GM23248 (cell line): ENCODE measurements around the gene SEMA6C. TPM values are rescaled to one million over a fixed set of nuclear protein-coding genes. Genes with fewer than 3 reads are reported as not detected.

Experiments used
- DNase-seq: peaks from one replicate; pipeline ENCODE4 v3.0.0-alpha.2; 2015
- H2AFZ ChIP-seq: fragments of 200-600 bp; sonication (generic); 2 replicates; pipeline ENCODE4 v1.6.1; 2016; ENCODE audit warnings: antibody characterized with exemption
- H3F3A ChIP-seq: fragments of 200-600 bp; sonication (generic); 2 replicates; pipeline ENCODE4 v1.6.1; 2016; ENCODE audit warnings: mild to moderate bottlenecking, antibody characterized with exemption, mixed run types; ENCODE audit not compliant: insufficient read depth
- H3K27ac ChIP-seq: fragments of 200-600 bp; sonication (generic); 2 replicates; pipeline ENCODE4 v1.5.1; 2016; ENCODE audit warnings: mild to moderate bottlenecking
- H3K27me3 ChIP-seq: fragments of 200-600 bp; sonication (generic); replicated peaks from 2 replicates; pipeline ENCODE4 v1.6.1; 2016; ENCODE audit warnings: mild to moderate bottlenecking; ENCODE audit not compliant: insufficient read depth
- H3K36me3 ChIP-seq: fragments of 200-600 bp; sonication (generic); 2 replicates; pipeline ENCODE4 v1.6.1; 2016; ENCODE audit warnings: low read depth, mild to moderate bottlenecking
- H3K4me1 ChIP-seq: fragments of 200-600 bp; sonication (generic); 2 replicates; pipeline ENCODE4 v1.6.1; 2016; ENCODE audit warnings: mild to moderate bottlenecking; ENCODE audit not compliant: insufficient read depth
- H3K4me2 ChIP-seq: fragments of 200-600 bp; sonication (generic); one replicate; pipeline ENCODE4 v1.6.1; 2016; ENCODE audit warnings: mild to moderate bottlenecking; ENCODE audit not compliant: unreplicated experiment
- H3K4me3 ChIP-seq: fragments of 200-600 bp; sonication (generic); 2 replicates; pipeline ENCODE4 v1.5.1; 2016; ENCODE audit warnings: mild to moderate bottlenecking
- H3K79me2 ChIP-seq: fragments of 200-600 bp; sonication (generic); 2 replicates; pipeline ENCODE4 v1.6.1; 2016; ENCODE audit warnings: mild to moderate bottlenecking; ENCODE audit not compliant: insufficient read depth
- H3K9ac ChIP-seq: fragments of 200-600 bp; sonication (generic); 2 replicates; pipeline ENCODE4 v1.6.1; 2016; ENCODE audit warnings: mild to moderate bottlenecking
- H3K9me2 ChIP-seq: fragments of 200-600 bp; sonication (generic); 2 replicates; pipeline ENCODE4 v1.6.1; 2016; ENCODE audit warnings: mixed run types, mild to moderate bottlenecking, moderate library complexity; ENCODE audit not compliant: insufficient read depth
- H3K9me3 ChIP-seq: fragments of 200-600 bp; sonication (generic); one replicate; pipeline ENCODE4 v1.6.1; 2017; ENCODE audit warnings: low read depth
- H4K20me1 ChIP-seq: fragments of 200-600 bp; sonication (generic); 2 replicates; pipeline ENCODE4 v1.6.0; 2016; ENCODE audit not compliant: insufficient read depth
- EZH2 ChIP-seq: fragments of 200-600 bp; sonication (generic); IDR thresholded peaks from 2 replicates; pipeline ENCODE4 v1.6.1; 2018; ENCODE audit warnings: antibody characterized with exemption, mild to moderate bottlenecking; ENCODE audit not compliant: insufficient read depth, poor library complexity, severe bottlenecking
- EZH2phosphoT487 ChIP-seq: fragments of 200-600 bp; sonication (generic); IDR thresholded peaks from 2 replicates; pipeline ENCODE4 v1.6.1; 2018; ENCODE audit warnings: antibody characterized with exemption, moderate library complexity, mild to moderate bottlenecking, low read depth; ENCODE audit not compliant: insufficient read depth
- WGBS, 2 experiments: methylation state at CpG; one replicate each; pipeline ENCODE4 v1.1.6; 2015 to 2017; ENCODE audit warnings: low lambda C conversion rate in 2 of 2, low coverage in 1 of 2; ENCODE audit errors: missing lambda C conversion rate in 2 of 2; 5-methylcytosine and 5-hydroxymethylcytosine counted together
- in situ Hi-C: fragments of 300-500 bp; cut with MboI; formaldehyde crosslinking; loops from 2 replicates; pipeline ENCODE4 v1.15.0; 2020
- polyA plus RNA-seq: library from polyadenylated mRNA; unstranded; fragments of >200 nt; fragmentation: Nextera tagmentation; extraction: Ambion mirVana; gene quantifications from 2 replicates; pipeline ENCODE4 v1.2.1, GENCODE V29; 2016
- total RNA-seq: library from RNA; depleted of rRNA; stranded (reverse); fragments of >200 nt; shearing (Covaris generic); gene quantifications from 2 replicates; pipeline ENCODE4 v1.2.3, GENCODE V29; 2014

Gene SEMA6C
- total and polyA plus RNA-seq, 2 experiments from 2014 or later, result 1.1 to 3.8 TPM

- no peaks in the 10 kb centered on the region for H4K20me1 ChIP-seq
- peaks cover 14% of the 10 kb centered on the region; the same call in 1 of the 2 replicates for H3F3A ChIP-seq
- H3K9me3 ChIP-seq, result no peaks in the 10 kb centered on the region
- in situ Hi-C loops, result no loop called here
- no peaks in the 10 kb centered on the region for H3K9me2 ChIP-seq
- peak within 1 kb of the TSS; percentile 81 for H3K27ac ChIP-seq
- peak within 1 kb of the TSS; percentile 92 for H3K4me2 ChIP-seq
- H2AFZ ChIP-seq, result peak within 1 kb of the TSS; percentile 95
- peak; percentile 99 for DNase-seq
- peak within 1 kb of the TSS; percentile 90 for H3K4me3 ChIP-seq
- WGBS, 2 experiments, result 1% methylated on average over 37 to 38 of the region's 38 CpGs
- H3K4me1 ChIP-seq, result peaks cover 20% of the 10 kb centered on the region
- no peaks in the 10 kb centered on the region for H3K27me3 ChIP-seq
- TF ChIP-seq EZH2 (no peak), EZH2phosphoT487 (no peak)
- H3K79me2 ChIP-seq, result peaks cover 57% of the 10 kb centered on the region
- peak within 1 kb of the TSS; percentile 93 for H3K9ac ChIP-seq
- peaks cover 14% of the 10 kb centered on the region; the same call in 1 of the 2 replicates for H3K36me3 ChIP-seq
Measured at GRCh38 chr1:151165738-151166504, 19.5 kb upstream of the SEMA6C start, which contains the start of the genes LYSMD1 and SCNM1. Gene LYSMD1, minus strand, starts transcription at chr1:151165902. Its CDS starts 644 bp downstream, at chr1:151165258. Gene SCNM1, plus strand, starts transcription at chr1:151166144. Its CDS starts 9 bp downstream, at chr1:151166153.

- peak overlapping the region; percentile 61 for H3K27ac ChIP-seq
- H3K79me2 ChIP-seq, result peaks cover 57% of the 10 kb centered on the region
- H4K20me1 ChIP-seq, result no peaks in the 10 kb centered on the region
- H3K4me3 ChIP-seq, result peak overlapping the region; percentile 90
- WGBS, 2 experiments, result 1 to 2% methylated on average over 13 to 15 of the region's 15 CpGs
- H3K4me1 ChIP-seq, result peaks cover 20% of the 10 kb centered on the region
- H3K36me3 ChIP-seq, result peaks cover 16% of the 10 kb centered on the region; the same call in 1 of the 2 replicates
- in situ Hi-C loops, result no loop called here
- no peaks in the 10 kb centered on the region for H3K9me3 ChIP-seq
- no peak for TF ChIP-seq EZH2phosphoT487
- no peak for TF ChIP-seq EZH2
- peak overlapping the region; percentile 93 for H3K9ac ChIP-seq
- peak overlapping the region; percentile 92 for H3K4me2 ChIP-seq
- peak; percentile 74 for DNase-seq
- H3K9me2 ChIP-seq, result no peaks in the 10 kb centered on the region
- H3K27me3 ChIP-seq, result no peaks in the 10 kb centered on the region
- peaks cover 14% of the 10 kb centered on the region; the same call in 1 of the 2 replicates for H3F3A ChIP-seq
- H2AFZ ChIP-seq, result peak overlapping the region; percentile 95
Measured at GRCh38 chr1:151165281-151165737, 18.9 kb upstream of the SEMA6C start.

DNA sequence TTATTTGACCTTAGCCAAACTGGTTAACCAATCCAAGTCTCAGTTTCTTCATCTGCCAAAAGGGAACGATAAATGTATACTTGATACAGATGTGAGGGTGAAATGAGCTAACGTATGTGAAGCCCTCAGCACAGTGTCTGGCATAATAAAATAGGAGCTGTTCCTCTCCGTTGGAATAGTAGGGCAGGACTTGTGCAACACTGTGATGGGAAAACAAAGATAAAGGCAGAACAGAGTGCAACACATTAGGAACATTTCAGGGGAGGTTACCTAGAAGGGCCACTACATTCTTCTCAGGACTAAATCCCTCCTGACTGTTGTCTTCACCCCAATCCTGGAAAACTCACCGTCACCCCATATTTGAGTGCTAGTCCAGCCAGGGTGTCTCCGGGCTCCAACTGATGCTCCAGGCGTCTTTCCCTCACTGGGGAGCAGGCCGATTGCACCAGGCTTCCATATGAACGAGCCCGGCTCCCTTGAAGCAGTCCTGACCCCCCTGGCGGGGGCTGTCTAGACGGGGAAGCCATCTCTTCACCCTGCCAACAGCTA, 18.4 kb upstream of the SEMA6C start:
- peaks cover 14% of the 10 kb centered on the region; the same call in 1 of the 2 replicates for H3F3A ChIP-seq
- 2 to 4% methylated on average over 11 of the region's 11 CpGs for WGBS, 2 experiments
- TF ChIP-seq EZH2 (no peak), EZH2phosphoT487 (no peak)
- H4K20me1 ChIP-seq, result no peaks in the 10 kb centered on the region
- H3K4me1 ChIP-seq, result peaks cover 20% of the 10 kb centered on the region
- H2AFZ ChIP-seq, result peak overlapping the region; percentile 95
- H3K9ac ChIP-seq, result peak overlapping the region; percentile 93
- peak overlapping the region; percentile 90 for H3K4me3 ChIP-seq
- peaks cover 18% of the 10 kb centered on the region; the same call in 1 of the 2 replicates for H3K36me3 ChIP-seq
- no peaks in the 10 kb centered on the region for H3K9me3 ChIP-seq
- H3K79me2 ChIP-seq, result peaks cover 57% of the 10 kb centered on the region
- H3K27me3 ChIP-seq, result no peaks in the 10 kb centered on the region
- in situ Hi-C loops, result no loop called here
- H3K9me2 ChIP-seq, result no peaks in the 10 kb centered on the region
- peak; percentile 48 for DNase-seq
- peak overlapping the region; percentile 61 for H3K27ac ChIP-seq
- H3K4me2 ChIP-seq, result peak overlapping the region; percentile 92

DNA sequence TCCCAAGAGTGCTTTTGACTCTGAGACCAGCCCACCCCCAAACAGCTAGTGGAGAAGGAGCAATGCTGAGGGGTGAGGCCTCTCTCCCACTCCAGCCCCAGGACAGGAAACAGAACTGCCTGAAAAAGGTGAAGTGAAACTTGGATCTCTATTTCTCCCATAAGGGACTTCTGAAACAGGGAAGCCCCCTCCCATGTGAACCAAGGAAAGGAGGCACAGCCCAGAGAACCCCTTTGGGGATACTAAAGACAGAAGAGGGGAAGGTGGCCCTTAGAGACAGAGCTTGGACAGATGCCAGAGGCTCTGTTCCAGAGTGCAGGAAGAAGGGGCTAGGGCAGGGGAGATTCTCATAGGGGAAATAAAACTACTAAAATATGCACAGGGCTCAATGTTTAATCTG, 12.9 kb upstream of the SEMA6C start:
- Histone ChIP-seq H3K27ac (no peak overlapping the region), H3K9me3 (no peaks in the 10 kb centered on the region), H3K27me3 (no peaks in the 10 kb centered on the region), H2AFZ (no peak overlapping the region), H3F3A (0 out of 2 replicates have a peak, but pooled peaks cover 5% of the 10 kb centered on the region), H3K9ac (no peak overlapping the region), H3K36me3 (peaks cover 15% of the 10 kb centered on the region; the same call in 1 of the 2 replicates), H3K4me2 (no peak overlapping the region), H3K79me2 (peaks cover 20% of the 10 kb centered on the region), H4K20me1 (no peaks in the 10 kb centered on the region), H3K4me3 (no peak overlapping the region), H3K4me1 (peaks cover 5% of the 10 kb centered on the region; the same call in 1 of the 2 replicates), H3K9me2 (no peaks in the 10 kb centered on the region)
- in situ Hi-C loops, result no loop called here
- no peak for DNase-seq
- no peak for TF ChIP-seq EZH2phosphoT487
- TF ChIP-seq EZH2, result no peak
